IPS-15b (cell line): ENCODE results near the gene ALB.

Source experiments
- H3K27me3 ChIP-seq: one replicate; pipeline ENCODE4 v1.6.1; 2013; ENCODE audit warnings: low read length; ENCODE audit not compliant: control insufficient read depth, insufficient read depth
- H3K36me3 ChIP-seq: one replicate; pipeline ENCODE4 v1.6.1; 2013; ENCODE audit warnings: low read length; ENCODE audit not compliant: control insufficient read depth, insufficient read depth
- H3K4me1 ChIP-seq: one replicate; pipeline ENCODE4 v1.6.1; 2013; ENCODE audit warnings: mild to moderate bottlenecking, low read length; ENCODE audit not compliant: control insufficient read depth, insufficient read depth
- H3K4me3 ChIP-seq: one replicate; pipeline ENCODE4 v1.5.1; 2013; ENCODE audit warnings: low read depth, low read length
- H3K9ac ChIP-seq: one replicate; pipeline ENCODE4 v1.6.1; 2013; ENCODE audit warnings: low read depth, mild to moderate bottlenecking, low read length
- H3K9me3 ChIP-seq: one replicate; pipeline ENCODE4 v1.6.1; 2013; ENCODE audit warnings: mild to moderate bottlenecking, low read length; ENCODE audit not compliant: control insufficient read depth, insufficient read depth

The ALB gene

GRCh38 chr4:73456177-73457022, 52.3 kb downstream of the ALB start:
- H3K27me3 ChIP-seq = no peaks in the 10 kb centered on the region
- H3K4me1 ChIP-seq = peaks cover 18% of the 10 kb centered on the region
- H3K4me3 ChIP-seq = no peak overlapping the region
- no peaks in the 10 kb centered on the region for H3K9me3 ChIP-seq
- no peak overlapping the region for H3K9ac ChIP-seq
- no peaks in the 10 kb centered on the region for H3K36me3 ChIP-seq

GRCh38 chr4:73458184-73459047, 54.3 kb downstream of the ALB start:
- Histone ChIP-seq H3K4me3 (no peak overlapping the region), H3K9me3 (no peaks in the 10 kb centered on the region), H3K9ac (no peak overlapping the region), H3K4me1 (peaks cover 3% of the 10 kb centered on the region), H3K27me3 (no peaks in the 10 kb centered on the region), H3K36me3 (no peaks in the 10 kb centered on the region)

GRCh38 chr4:73459048-73459421, 54.9 kb downstream of the ALB start:
- no peak overlapping the region for H3K4me3 ChIP-seq

GRCh38 chr4:73460913-73461522, 56.9 kb downstream of the ALB start:
- Histone ChIP-seq H3K4me1 (no peaks in the 10 kb centered on the region), H3K4me3 (no peak overlapping the region), H3K9ac (no peak overlapping the region), H3K9me3 (no peaks in the 10 kb centered on the region), H3K27me3 (no peaks in the 10 kb centered on the region), H3K36me3 (no peaks in the 10 kb centered on the region)

More at GRCh38 chr4:73459048-73459421, 54.9 kb downstream of the ALB start:
- Histone ChIP-seq H3K27me3 (no peaks in the 10 kb centered on the region), H3K9me3 (no peaks in the 10 kb centered on the region), H3K4me1 (no peaks in the 10 kb centered on the region), H3K36me3 (no peaks in the 10 kb centered on the region), H3K9ac (no peak overlapping the region)

- H3K27me3 ChIP-seq = no peaks in the 10 kb centered on the region
- H3K4me3 ChIP-seq = no peak overlapping the region
- H3K9ac ChIP-seq = no peak overlapping the region
- H3K9me3 ChIP-seq = no peaks in the 10 kb centered on the region
- no peaks in the 10 kb centered on the region for H3K36me3 ChIP-seq
- no peaks in the 10 kb centered on the region for H3K4me1 ChIP-seq
These were observed 64.1 kb downstream of the ALB start for GRCh38 chr4:73468170-73468569.

- H3K9ac ChIP-seq = no peak overlapping the region
- peaks cover 7% of the 10 kb centered on the region for H3K9me3 ChIP-seq
- no peaks in the 10 kb centered on the region for H3K4me1 ChIP-seq
- no peaks in the 10 kb centered on the region for H3K36me3 ChIP-seq
- no peaks in the 10 kb centered on the region for H3K27me3 ChIP-seq
- no peak overlapping the region for H3K4me3 ChIP-seq
These were observed 66.6 kb downstream of the ALB start for GRCh38 chr4:73470728-73471127.
